Measurements from ENCODE around the gene ECT2L.

ECT2L gene

DNA sequence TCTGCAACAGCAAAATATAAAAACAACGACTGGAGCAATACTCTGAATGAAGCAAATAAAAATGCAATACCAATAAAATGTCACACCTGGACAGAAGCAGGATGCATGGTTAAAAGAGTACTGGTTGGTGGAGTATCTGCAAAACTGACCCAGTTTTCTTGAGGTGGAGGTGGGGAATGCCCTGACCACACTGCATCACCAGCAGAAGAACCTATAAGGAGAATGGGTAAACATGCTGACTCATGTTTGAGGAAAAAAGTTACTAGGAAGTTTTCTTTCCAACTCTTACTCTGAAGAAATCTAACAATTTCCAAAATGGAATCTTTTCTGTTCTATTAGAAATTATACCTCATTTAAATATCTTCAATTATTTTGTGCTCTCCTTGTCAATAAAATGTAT lies 148.5 kb downstream of the ECT2L start:
- DNase-seq, result no peak

DNA sequence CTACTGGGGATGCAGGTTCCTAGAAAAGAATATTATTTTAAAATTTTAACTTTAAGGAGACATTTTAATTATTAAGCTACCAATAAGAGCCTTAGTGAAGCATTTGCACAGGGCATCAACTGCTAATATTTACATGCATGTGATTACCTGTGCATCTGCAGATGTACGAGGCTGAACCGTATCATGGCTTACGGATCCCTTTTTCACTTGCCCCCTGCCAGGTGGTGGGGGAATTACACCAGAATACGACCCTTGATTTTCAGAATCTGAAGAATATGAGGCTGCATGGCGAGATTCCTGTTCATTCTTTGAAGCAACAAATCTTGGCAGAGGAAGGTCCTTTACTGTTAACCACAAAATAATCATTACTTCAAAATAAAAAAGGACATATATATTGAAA lies 149.5 kb downstream of the ECT2L start:
- DNase-seq, result no peak

DNA sequence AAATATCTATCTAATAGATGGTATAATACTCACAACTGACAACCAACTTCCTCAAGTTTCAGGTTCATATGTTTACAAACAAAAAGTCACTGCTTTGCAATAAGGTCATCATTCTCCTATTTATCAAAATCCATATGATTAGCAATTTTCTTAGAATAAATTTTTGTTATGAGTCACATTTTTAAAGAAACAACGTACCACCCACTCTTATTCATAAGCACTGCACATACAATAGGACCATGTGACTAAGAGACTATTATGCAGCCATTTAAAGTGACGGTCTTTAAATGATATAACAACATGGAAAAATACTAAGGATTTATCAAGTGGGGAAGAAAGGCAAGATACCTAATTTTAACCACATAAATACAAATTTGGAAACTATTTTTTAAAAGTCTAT lies 152.1 kb downstream of the ECT2L start:
- no peak for DNase-seq

DNA sequence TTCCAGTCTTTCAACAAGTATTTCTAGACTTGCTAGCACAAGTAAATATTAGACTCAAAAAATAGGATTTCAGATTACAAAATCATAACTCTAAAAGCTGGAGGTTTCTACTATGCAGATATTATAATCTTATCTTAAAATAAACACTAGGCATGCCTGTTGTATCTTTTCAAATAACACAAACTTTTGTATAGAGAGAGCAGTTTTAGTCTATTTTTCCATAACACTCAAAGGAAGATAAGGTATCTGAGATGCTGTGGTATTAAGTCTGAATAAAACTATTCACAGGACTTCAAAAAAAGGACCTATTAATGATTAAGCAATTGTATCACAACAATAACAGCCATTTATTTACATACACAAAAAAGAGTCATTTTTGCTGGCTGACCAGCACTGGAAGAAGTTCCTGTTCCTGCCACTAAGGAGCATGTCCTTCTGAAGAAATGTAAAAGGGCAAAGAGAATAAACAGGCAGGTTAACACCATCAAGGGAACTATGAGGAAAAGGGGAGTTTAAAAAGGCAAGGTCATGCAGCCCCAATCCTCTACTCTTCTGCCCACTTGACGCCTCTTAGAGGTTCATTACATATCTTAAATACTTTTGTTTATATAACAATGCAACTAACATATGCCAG lies 152.8 kb downstream of the ECT2L start:
- DNase-seq, result no peak

DNA sequence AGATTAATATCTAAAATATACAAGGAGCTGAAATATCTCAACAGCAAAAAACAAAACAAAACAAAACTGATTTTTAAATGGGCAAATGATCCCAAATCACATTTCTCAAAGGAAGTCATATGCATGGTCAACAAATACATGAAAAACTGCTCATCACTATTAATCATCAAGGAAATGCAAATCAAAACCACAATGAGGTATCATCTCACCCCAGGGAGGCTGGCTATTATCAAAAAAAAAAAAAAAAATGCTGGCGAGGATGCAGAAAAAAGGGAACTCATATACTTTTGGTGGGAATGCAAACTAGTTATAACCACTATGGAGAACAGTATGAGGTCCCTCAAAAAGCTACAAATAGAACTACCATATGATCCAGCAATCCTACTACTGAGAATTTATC lies 157.6 kb downstream of the ECT2L start:
- no peak for DNase-seq
